CD4-positive, alpha-beta T cell (primary cell): ENCODE data around the gene PPM1L. TPM values are rescaled to one million over a fixed set of nuclear protein-coding genes. Genes with fewer than 3 reads are reported as not detected.

ENCODE experiments used
- ATAC-seq: fragments of 200-7000 bp; cut with Tn5 transposase; one replicate; pipeline ENCODE4 v1.10.0; 2022; ENCODE audit warnings: mild to moderate bottlenecking; ENCODE audit not compliant: poor library complexity
- CTCF ChIA-PET: fragments of 350-600 bp; sonication (Branson Sonifier 250); formaldehyde crosslinking; loops from one replicate; lab custom pipeline; 2021; ENCODE audit warnings: antibody characterized with exemption, inconsistent platforms; lab: Charles Lee
- POLR2A ChIA-PET: fragments of 350-600 bp; sonication (Branson Sonifier 250); formaldehyde crosslinking; loops from one replicate; lab custom pipeline; 2021; ENCODE audit warnings: antibody characterized with exemption, inconsistent platforms; lab: Charles Lee
- DNase-seq, 14 experiments: peaks; one replicate each; pipeline ENCODE4 v3.0.0-alpha.2; 2013 to 2020; ENCODE audit warnings: mixed read lengths in 2 of 14
- H3K27ac ChIP-seq, 2 donors: one replicate each; pipeline versions ENCODE4 v1.5.1 to v1.7.0; 2013; ENCODE audit warnings: low read length in 2 of 2, low read depth in 1 of 2, mild to moderate bottlenecking in 1 of 2
- H3K27me3 ChIP-seq, 2 experiments: 1 replicate in 1 of 2; 2 replicates in 1 of 2; pipeline versions ENCODE4 v1.6.1 to v1.7.0; 2013; ENCODE audit warnings: low read length in 2 of 2, control low read depth in 1 of 2, mild to moderate bottlenecking in 1 of 2, moderate library complexity in 1 of 2; ENCODE audit not compliant: insufficient read depth in 2 of 2, control insufficient read depth in 1 of 2
- H3K36me3 ChIP-seq: one replicate; pipeline ENCODE4 v1.6.1; 2013; ENCODE audit warnings: low read length, control low read depth; ENCODE audit not compliant: insufficient read depth
- H3K4me1 ChIP-seq: one replicate; pipeline ENCODE4 v1.6.1; 2013; ENCODE audit warnings: low read length, control low read depth; ENCODE audit not compliant: insufficient read depth
- H3K4me3 ChIP-seq: one replicate; pipeline ENCODE4 v1.5.1; 2013; ENCODE audit warnings: mild to moderate bottlenecking, low read length, moderate library complexity
- H3K9me3 ChIP-seq, 2 experiments: 1 replicate in 1 of 2; 2 replicates in 1 of 2; pipeline versions ENCODE4 v1.6.1 to v1.7.0; 2013; ENCODE audit warnings: low read length in 2 of 2, mild to moderate bottlenecking in 2 of 2, control low read depth in 1 of 2, moderate library complexity in 1 of 2; ENCODE audit not compliant: control insufficient read depth in 1 of 2, insufficient read depth in 1 of 2
- H3K27ac Mint-ChIP-seq: one replicate; pipeline ENCODE4 v1.8.0; 2020; ENCODE audit warnings: mixed read lengths
- H3K27me3 Mint-ChIP-seq: one replicate; pipeline ENCODE4 v1.8.0; 2021; ENCODE audit warnings: mixed read lengths
- H3K36me3 Mint-ChIP-seq: one replicate; pipeline ENCODE4 v1.8.0; 2021; ENCODE audit warnings: low read depth, mixed read lengths
- H3K4me1 Mint-ChIP-seq: one replicate; pipeline ENCODE4 v1.8.0; 2021; ENCODE audit warnings: low read depth, mixed read lengths
- H3K4me3 Mint-ChIP-seq: one replicate; pipeline ENCODE4 v1.8.0; 2020; ENCODE audit warnings: mild to moderate bottlenecking, mixed read lengths
- H3K9me3 Mint-ChIP-seq: one replicate; pipeline ENCODE4 v1.8.0; 2020; ENCODE audit warnings: mixed read lengths
- CTCF ChIP-seq: fragments of 200-600 bp; IDR thresholded peaks from one replicate; pipeline ENCODE4 v1.8.0; 2022; ENCODE audit warnings: antibody characterized with exemption, mild to moderate bottlenecking
- intact Hi-C, 2 experiments: fragments of 100-400 bp; cut with DNase I in 1 of 2; cut with micrococcal nuclease in 1 of 2; formaldehyde crosslinking; loops; one replicate each; pipeline versions ENCODE4 v1.15.1 to v1.9.0; 2023 to 2025; cut with DNase I, micrococcal nuclease
- total RNA-seq, 174 experiments: library from RNA in 2 of 174; stranded (reverse) in 2 of 174; gene quantifications; one replicate each; pipeline ENCODE4 v1.2.3 and lab custom pipeline; 2021 to 2026

Gene PPM1L
- total RNA-seq, 2 experiments from 2014 or later: 3.0 to 3.4 TPM

DNA sequence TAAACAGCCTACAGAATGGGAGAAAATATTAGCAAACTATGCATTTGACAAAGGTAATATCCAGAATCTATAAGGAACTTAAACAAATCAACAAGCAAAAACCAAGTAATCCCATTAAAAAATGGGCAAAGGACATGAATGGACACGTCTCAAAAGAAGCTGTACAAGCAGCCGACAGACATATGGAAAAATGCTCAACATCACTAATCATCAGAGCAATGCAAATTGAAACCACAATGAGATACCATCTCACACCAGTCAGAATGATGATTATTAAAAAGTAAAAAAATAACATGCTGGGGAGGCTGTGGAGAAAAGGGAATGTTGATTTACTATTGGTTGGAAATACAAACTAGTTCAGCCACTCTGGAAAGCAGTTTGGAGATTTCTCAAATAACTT lies 30.7 kb upstream of the PPM1L start:
- intact Hi-C loops: no loop called here
- CTCF ChIA-PET: no interaction called here
- Histone ChIP-seq H3K36me3 (no peaks in the 10 kb centered on the region), H3K4me1 (no peaks in the 10 kb centered on the region), H3K9me3 (no peaks in the 10 kb centered on the region), H3K4me3 (no peak overlapping the region), H3K27ac (no peak overlapping the region), H3K27me3 (no peaks in the 10 kb centered on the region)
- Mint-ChIP-seq H3K4me3 (no peak overlapping the region), H3K9me3 (no peaks in the 10 kb centered on the region), H3K27ac (no peak overlapping the region), H3K4me1 (no peaks in the 10 kb centered on the region), H3K27me3 (peaks cover 9% of the 10 kb centered on the region), H3K36me3 (no peaks in the 10 kb centered on the region)
- ATAC-seq (no peak), DNase-seq (no peak)
- no peak for TF ChIP-seq CTCF
- POLR2A ChIA-PET: no interaction called here

DNA sequence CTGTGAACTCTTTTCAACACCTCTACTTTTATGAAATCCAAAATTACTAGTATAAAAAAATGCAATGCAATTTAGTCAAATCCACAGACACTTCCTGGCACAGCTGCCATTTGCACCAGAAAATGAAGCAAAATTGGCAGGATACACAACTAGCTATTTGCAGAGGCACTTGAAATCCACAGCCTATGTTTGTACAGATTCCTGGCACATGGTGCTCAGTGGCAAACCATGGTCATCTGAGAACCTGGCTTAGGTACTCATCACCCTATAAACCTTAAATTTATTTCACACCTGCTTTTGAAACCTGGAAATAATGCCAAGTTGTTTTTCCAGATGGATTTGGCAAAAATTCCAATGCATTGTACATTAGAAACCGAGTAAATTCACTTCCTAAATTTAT lies 20.2 kb upstream of the PPM1L start:
- H3K27ac Mint-ChIP-seq: no peak overlapping the region
- no peak overlapping the region for H3K27ac ChIP-seq
- H3K27me3 ChIP-seq: peaks cover 0 to 5% of the 10 kb centered on the region in 2 experiments
- ATAC-seq (no peak), DNase-seq (no peak)
- H3K4me1 ChIP-seq: no peaks in the 10 kb centered on the region
- H3K9me3 Mint-ChIP-seq: no peaks in the 10 kb centered on the region
- no peaks in the 10 kb centered on the region for H3K4me1 Mint-ChIP-seq
- H3K27me3 Mint-ChIP-seq: peaks cover 17% of the 10 kb centered on the region
- H3K9me3 ChIP-seq: no peaks in the 10 kb centered on the region
- H3K36me3 ChIP-seq: no peaks in the 10 kb centered on the region
- H3K4me3 Mint-ChIP-seq: no peak overlapping the region
- no peaks in the 10 kb centered on the region for H3K36me3 Mint-ChIP-seq
- ChIA-PET CTCF (interaction anchor here (0.7 kb wide), 1 partner anchor 59 kb away, joined by 3 read pairs; no protein-coding TSS in a partner anchor), POLR2A (no interaction called here)
- no peak overlapping the region for H3K4me3 ChIP-seq
- no peak for TF ChIP-seq CTCF
- intact Hi-C loops: no loop called here

DNA sequence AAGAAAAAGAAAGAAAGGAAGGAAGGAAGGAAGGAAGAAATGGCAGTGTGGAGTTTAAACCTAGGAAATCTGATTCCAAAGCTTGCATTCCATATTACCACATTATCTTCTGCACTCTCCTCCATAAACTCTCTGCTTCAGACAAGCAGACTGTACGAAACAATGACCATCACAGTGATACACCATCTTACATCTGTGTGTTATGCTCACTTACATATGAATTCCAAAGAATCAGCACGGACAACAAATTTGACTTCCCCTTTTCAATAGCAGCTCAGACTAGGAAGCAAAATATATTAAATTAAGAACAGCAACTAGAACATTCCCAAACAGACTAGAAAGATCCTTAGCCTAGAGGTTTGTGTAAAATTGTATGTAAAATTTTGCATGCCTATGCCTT lies 18.0 kb upstream of the PPM1L start:
- intact Hi-C loops: no loop called here
- no peaks in the 10 kb centered on the region for H3K4me1 ChIP-seq
- TF ChIP-seq CTCF: no peak
- H3K27me3 ChIP-seq: peaks cover 0 to 5% of the 10 kb centered on the region in 2 experiments
- no peaks in the 10 kb centered on the region for H3K36me3 Mint-ChIP-seq
- ChIA-PET POLR2A (no interaction called here), CTCF (no interaction called here)
- no peaks in the 10 kb centered on the region for H3K4me1 Mint-ChIP-seq
- ATAC-seq (no peak), DNase-seq (no peak)
- no peak overlapping the region for H3K27ac Mint-ChIP-seq
- peaks cover 27% of the 10 kb centered on the region for H3K27me3 Mint-ChIP-seq
- H3K4me3 ChIP-seq: no peak overlapping the region
- no peaks in the 10 kb centered on the region for H3K9me3 Mint-ChIP-seq
- no peaks in the 10 kb centered on the region for H3K36me3 ChIP-seq
- H3K4me3 Mint-ChIP-seq: no peak overlapping the region
- no peaks in the 10 kb centered on the region for H3K9me3 ChIP-seq
- no peak overlapping the region for H3K27ac ChIP-seq
